KMS-11 (cell line): ENCODE data around the gene CERS4.

Source experiments
- H2AFZ ChIP-seq: fragments of 200-600 bp; sonication (generic); 2 replicates; pipeline ENCODE4 v1.6.1; 2016; ENCODE audit warnings: antibody characterized with exemption, mixed run types, low read depth
- H3K27ac ChIP-seq: fragments of 200-600 bp; sonication (generic); 2 replicates; pipeline ENCODE4 v1.6.1; 2016; ENCODE audit warnings: mild to moderate bottlenecking, mixed run types
- H3K27me3 ChIP-seq: fragments of 200-600 bp; sonication (generic); 2 replicates; pipeline ENCODE4 v1.6.1; 2017; ENCODE audit warnings: mild to moderate bottlenecking, low read depth, mixed run types, moderate library complexity; ENCODE audit not compliant: insufficient read depth
- H3K36me3 ChIP-seq: fragments of 200-600 bp; sonication (generic); 2 replicates; pipeline ENCODE4 v1.6.1; 2017; ENCODE audit warnings: mild to moderate bottlenecking, mixed run types; ENCODE audit not compliant: insufficient read depth
- H3K4me1 ChIP-seq: fragments of 200-600 bp; sonication (generic); 2 replicates; pipeline ENCODE4 v1.6.1; 2016; ENCODE audit warnings: mild to moderate bottlenecking, low read depth, mixed run types; ENCODE audit not compliant: poor library complexity, severe bottlenecking
- H3K4me2 ChIP-seq: fragments of 200-600 bp; sonication (generic); 2 replicates; pipeline ENCODE4 v1.7.0; 2016; ENCODE audit warnings: mild to moderate bottlenecking, mixed run types
- H3K4me3 ChIP-seq: fragments of 200-600 bp; sonication (generic); IDR thresholded peaks from 2 replicates; pipeline ENCODE4 v1.6.1; 2017; ENCODE audit warnings: low read depth, low read length, mixed read lengths; ENCODE audit not compliant: insufficient read depth
- H3K79me2 ChIP-seq: fragments of 200-600 bp; sonication (generic); 2 replicates; pipeline ENCODE4 v1.6.1; 2016; ENCODE audit warnings: low read depth, mixed run types; ENCODE audit not compliant: insufficient read depth
- H3K9ac ChIP-seq: fragments of 200-600 bp; sonication (generic); 2 replicates; pipeline ENCODE4 v1.6.1; 2016; ENCODE audit warnings: mild to moderate bottlenecking, mixed run types
- H4K20me1 ChIP-seq: fragments of 200-600 bp; sonication (generic); 2 replicates; pipeline ENCODE4 v1.6.1; 2016; ENCODE audit warnings: mild to moderate bottlenecking, mixed run types; ENCODE audit not compliant: insufficient read depth
- CTCF ChIP-seq: fragments of 200-600 bp; sonication (generic); conservative IDR thresholded peaks from 2 replicates; pipeline ENCODE4 v1.6.1; 2017; ENCODE audit warnings: low read depth, mild to moderate bottlenecking, antibody characterized with exemption, low read length, moderate library complexity, mixed read lengths

CERS4 gene

GRCh38 chr19:8233370-8233769, 24.2 kb downstream of the CERS4 start:
- Histone ChIP-seq H3K27ac (no peak overlapping the region), H3K4me1 (no peaks in the 10 kb centered on the region), H3K36me3 (no peaks in the 10 kb centered on the region), H3K4me3 (no peak overlapping the region), H3K79me2 (no peaks in the 10 kb centered on the region), H3K4me2 (no peak overlapping the region), H3K27me3 (peaks cover 15% of the 10 kb centered on the region; the same call in 1 of the 2 replicates), H3K9ac (no peak overlapping the region), H2AFZ (no peak overlapping the region), H4K20me1 (no peaks in the 10 kb centered on the region)
- TF ChIP-seq CTCF: no peak

DNA sequence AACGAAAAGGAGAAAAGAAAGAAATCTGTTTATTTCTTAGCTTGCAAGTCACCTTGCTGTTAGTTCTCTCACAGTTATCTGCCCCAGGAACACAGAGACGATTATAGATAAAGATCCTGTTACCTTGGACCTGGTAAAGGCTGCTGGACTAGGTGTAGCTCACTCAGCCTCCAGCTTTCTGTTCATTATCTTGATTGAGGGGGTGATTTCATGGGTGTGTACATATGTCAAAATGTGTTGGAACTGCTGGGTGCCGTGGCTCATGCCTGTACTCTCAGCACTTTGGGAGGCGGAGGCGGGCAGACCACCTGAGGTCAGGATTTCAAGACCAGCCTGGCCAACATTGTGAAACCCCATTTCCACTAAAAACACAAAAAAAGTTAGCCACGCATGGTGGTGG, 27.9 kb downstream of the CERS4 start:
- TF ChIP-seq CTCF: no peak
- Histone ChIP-seq H2AFZ (no peak overlapping the region), H3K36me3 (no peaks in the 10 kb centered on the region), H3K27me3 (peaks cover 9% of the 10 kb centered on the region; the same call in 1 of the 2 replicates), H4K20me1 (no peaks in the 10 kb centered on the region), H3K4me2 (no peak overlapping the region), H3K9ac (no peak overlapping the region), H3K79me2 (no peaks in the 10 kb centered on the region), H3K4me3 (no peak overlapping the region), H3K27ac (no peak overlapping the region), H3K4me1 (no peaks in the 10 kb centered on the region)

- TF ChIP-seq CTCF: no peak
- H4K20me1 ChIP-seq: no peaks in the 10 kb centered on the region
- H3K27ac ChIP-seq: no peak overlapping the region
Measured at GRCh38 chr19:8238251-8238650, 29.1 kb downstream of the CERS4 start.

DNA sequence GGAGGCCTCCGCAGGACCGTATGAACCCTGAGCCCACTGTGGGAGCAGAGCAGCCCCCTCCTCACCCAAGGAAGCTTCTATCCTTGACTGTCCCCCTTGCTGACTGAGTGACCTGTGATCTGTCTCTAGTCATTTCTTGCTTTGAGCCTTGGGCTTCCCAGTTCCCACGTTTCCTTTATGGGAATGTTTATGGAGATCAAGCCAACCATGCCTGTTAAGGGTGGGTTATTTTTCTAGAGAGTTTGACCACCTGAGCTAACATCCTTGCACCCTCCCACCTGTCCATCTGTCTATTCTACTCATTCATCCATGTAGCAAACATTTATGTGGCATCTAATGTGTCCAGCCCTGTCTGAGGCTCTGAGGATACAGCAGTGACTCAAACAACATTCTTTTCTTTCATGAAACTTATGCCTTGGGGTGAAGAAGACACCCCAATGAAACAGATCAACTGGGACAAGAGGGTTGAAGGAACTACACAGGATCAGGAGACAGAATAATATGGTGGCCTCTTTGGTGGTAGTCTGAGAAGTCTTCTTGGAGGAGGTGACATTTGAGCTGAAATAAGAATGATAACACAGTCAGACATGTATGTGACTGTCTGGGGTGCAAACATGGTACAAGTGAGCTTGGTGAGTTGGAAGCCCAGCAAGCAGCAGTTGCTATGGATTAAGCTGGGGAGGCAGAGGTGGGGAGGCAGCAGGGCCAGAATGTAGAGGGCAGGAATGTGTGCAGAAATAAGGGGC, 30.5 kb downstream of the CERS4 start:
- no peak for TF ChIP-seq CTCF
- Histone ChIP-seq H3K27me3 (peaks cover 4% of the 10 kb centered on the region; the same call in 1 of the 2 replicates), H3K4me2 (no peak overlapping the region), H3K4me1 (no peaks in the 10 kb centered on the region), H3K9ac (no peak overlapping the region), H2AFZ (no peak overlapping the region), H3K4me3 (no peak overlapping the region), H4K20me1 (no peaks in the 10 kb centered on the region), H3K27ac (no peak overlapping the region), H3K79me2 (no peaks in the 10 kb centered on the region), H3K36me3 (no peaks in the 10 kb centered on the region)

More at GRCh38 chr19:8238251-8238650, 29.1 kb downstream of the CERS4 start:
- Histone ChIP-seq H2AFZ (no peak overlapping the region), H3K9ac (no peak overlapping the region), H3K4me3 (no peak overlapping the region), H3K27me3 (peaks cover 4% of the 10 kb centered on the region; the same call in 1 of the 2 replicates), H3K36me3 (no peaks in the 10 kb centered on the region), H3K4me1 (no peaks in the 10 kb centered on the region), H3K79me2 (no peaks in the 10 kb centered on the region), H3K4me2 (no peak overlapping the region)
